Right hindlimb (tissue), 1 donor: ENCODE data around the gene E2F4.

Experiments
- DNase-seq: peaks from one replicate; pipeline ENCODE4 v3.0.0-alpha.2; 2018

Gene E2F4

GRCh38 chr16:67237396-67238277 lies 45.7 kb downstream of the E2F4 start:
- DNase-seq, result no peak

DNA sequence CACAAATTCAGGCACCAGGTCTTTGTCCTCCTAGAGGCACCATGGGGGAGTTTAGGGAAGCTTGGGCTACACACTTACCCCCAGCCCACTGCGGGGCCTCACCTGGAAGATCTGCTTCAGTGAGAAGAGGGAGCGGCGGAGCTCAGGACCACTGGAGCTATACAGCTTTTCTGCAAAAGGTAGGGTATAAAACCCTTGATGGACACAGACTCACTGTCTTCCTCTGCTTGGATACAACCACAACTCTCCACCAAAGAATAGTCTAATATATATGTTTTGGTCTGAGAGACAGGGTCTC lies 46.3 kb downstream of the E2F4 start:
- no peak for DNase-seq

DNA sequence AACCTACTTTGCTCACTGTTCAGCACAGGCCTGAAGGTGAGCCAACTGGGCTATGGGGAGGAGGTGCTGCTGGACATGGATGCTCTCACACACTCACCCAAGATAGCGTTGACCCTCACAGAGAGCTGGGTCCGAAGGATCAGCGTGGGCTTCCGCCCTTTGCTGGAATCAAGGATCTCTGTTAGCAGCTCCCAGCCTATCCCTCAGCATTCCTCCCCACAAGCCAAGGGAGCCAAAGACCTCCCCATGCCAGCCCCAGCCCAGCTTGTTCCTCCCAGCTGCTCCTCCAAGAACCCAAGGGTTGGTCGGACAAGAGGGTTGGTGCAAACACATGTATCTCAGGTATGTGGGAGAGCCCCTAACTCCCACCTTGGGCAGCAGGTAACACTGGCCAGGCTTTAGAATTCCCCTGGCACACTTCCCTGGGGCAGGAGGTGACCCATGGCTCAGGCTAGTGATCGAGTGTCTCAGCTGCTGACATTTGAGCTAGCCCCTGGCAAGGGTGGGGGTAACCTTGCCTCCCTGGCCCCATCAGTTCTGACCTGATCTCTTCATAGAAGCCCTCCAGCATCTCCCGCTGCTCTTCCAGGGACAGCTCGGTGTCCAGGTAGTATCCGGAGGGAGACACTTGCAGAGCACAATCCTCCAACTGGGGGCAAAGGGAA lies 47.0 kb downstream of the E2F4 start:
- DNase-seq, result no peak

DNA sequence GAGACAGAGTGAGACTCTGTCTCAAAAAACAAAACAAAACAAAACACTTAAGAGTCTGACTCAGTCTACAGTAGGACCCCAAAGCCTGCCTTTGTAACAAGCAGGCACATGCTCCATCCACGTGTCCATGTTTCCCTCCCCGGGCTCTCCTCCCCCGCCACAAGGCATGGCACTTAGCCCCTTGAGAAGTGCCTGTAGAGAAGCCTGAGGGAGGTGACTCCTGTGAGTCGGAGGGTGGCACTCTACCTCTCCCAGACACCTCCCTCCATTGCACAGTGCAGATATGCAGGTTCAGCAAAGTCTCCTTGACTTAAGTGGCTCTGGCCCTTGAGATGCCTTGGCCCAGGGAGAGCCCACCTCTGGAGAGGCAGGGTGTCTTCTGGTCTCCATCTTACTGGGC lies 48.6 kb downstream of the E2F4 start:
- no peak for DNase-seq

DNA sequence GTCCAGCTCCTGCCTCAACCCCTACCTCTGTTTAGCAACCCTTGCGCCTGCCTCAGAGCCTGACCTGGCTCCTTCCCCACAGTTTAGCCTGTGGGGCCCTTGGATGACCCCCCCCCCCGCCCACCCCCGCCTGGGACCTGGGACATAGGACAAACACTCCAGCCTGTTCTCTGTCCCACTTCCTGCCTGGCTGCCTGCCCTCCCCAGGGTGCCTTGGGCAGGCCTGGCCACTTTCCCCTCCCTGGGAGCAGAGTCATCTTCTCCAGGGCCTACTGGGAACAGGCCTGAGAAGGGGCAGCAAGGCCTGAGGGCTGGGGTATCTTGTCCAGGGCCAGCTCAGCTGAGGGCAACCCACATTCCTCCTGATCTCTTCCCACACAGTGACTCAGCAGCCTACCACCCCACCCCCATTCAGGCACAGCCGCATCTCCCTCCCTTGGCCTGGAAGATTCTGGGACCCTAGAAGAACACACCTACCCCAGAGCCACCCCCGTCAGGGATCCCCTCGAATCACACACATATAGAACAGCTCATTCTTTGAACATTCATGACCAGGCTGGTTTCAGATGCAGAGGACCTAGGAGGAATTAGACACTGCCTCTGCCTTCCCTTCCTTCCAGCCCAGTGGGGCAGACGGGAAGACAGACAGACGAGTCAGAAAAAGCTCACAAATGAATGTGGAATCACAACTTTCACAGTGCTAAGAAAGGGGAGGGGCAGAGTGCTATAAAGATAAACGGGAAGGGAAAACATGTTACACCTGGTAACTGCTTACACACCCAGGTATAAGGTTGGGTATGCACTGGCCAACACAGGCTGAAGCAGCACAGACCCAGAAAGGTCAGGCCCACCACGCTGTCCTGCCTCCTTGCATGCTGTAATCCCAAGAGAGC lies 49.3 kb downstream of the E2F4 start:
- no peak for DNase-seq

DNA sequence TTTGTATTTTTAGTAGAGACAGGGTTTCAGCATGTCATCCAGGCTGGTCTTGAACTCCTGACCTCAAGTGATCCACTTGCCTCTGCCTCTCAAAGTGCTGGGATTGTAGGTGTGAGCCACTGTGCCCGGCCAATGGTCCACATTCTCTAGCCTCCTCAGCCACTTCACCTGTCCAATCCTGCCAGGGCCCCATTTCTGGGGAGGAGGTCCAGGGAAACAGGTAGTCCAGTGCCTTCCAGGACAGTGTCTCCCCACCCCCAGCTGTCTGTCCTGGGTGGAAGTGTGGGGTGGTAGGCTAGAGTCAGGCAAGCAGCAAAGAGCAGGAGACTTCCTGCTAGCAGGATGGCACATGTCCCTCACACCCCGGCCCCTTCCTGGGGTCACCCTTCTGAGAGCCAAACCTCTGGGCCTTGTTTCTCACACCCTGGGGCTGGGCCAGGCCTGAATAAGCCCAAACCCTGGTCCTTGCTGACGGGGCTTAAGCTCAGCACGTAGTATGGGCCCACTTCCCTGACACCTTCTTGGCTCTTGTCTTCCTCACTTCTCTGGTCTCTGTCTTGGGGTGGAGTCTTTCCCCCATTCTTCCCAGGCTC lies 50.3 kb downstream of the E2F4 start:
- no peak for DNase-seq

GRCh38 chr16:67243481-67243880 lies 51.5 kb downstream of the E2F4 start:
- DNase-seq, result no peak

DNA sequence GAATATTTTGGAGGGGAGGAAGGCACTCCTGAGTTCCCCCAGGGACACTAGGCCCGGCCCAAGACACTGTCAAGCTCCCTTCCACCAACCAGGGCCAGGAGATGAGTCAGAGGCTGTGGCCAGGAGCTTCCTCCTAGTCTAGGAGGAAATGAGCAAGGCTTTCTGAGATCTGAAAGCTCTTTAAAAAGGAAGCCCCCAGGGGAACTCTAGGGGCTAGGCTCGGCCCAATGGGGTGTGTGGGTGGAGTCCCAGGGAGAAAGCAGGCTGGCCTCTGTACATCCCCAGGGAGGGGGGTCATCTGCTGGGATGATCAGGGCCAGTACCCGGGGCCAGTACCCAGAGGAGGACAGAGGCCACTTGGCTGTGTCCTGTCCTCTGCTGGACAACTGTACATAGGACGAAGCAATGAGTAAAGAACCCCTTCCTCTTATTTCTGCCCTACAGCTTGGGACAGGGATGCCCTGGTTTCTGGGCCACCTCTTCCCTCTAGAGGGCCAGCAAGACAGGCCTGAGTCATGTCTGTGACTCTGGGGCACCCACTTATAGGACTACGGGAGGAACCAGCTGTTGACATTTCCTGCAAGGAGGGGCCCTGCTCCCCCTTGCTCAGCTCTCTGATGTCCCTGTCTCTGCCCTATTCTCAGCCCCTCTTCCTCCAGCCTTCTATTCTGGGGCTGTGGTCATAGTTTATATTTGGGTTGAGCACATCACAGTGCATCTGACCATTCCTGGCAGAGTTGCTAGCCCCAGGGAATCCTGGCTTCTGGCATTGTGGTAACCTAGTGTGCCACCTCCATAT lies 52.6 kb downstream of the E2F4 start:
- peak; percentile 66 for DNase-seq

DNA sequence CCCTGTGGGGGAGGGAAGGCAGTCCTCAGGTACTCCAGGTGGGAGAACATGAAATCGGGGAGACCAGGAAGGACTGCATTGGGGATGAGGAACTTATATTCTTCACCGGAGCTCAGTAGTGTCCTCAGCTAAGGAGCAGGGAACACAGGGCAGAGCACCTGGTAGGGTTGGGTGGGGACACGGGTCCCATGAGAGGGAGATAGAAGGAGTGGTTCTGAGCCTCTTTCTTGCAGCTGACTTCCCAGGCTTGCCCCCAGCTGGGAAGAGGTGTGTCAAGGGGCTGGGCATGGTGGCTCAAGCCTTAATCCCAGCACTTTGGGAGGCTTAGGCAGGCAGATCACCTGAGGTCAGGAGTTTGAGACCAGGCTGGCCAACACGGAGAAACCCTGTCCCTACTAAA lies 53.2 kb downstream of the E2F4 start:
- DNase-seq, result no peak

- DNase-seq, result no peak
Measured at GRCh38 chr16:67245674-67246080, 53.7 kb downstream of the E2F4 start.

- DNase-seq, result peak; percentile 90
Measured at GRCh38 chr16:67246081-67246755, 54.3 kb downstream of the E2F4 start.

DNA sequence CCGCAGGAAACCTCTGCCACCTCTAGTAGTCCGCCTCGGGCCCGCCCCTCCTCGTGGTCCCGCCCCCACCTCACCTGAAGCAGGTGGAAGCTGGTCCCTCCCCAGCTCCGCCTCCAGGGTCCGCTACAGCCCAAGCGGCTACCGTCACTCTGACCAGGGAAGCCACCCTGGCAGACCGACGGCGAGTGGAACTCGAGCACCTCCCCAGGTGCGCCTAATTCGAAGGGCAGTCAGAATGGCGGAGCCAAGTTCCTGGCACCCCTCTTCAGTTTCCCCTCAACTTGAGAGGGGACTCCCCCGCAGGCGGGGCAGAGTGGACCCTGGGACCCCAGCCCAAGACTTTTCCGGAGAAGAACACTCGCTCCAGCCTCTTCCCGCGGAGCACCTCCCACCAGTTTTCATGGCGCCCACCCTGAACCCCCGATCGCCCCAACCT lies 54.8 kb downstream of the E2F4 start:
- DNase-seq, result peak; percentile 53

GRCh38 chr16:67247192-67248072 lies 55.5 kb downstream of the E2F4 start, which contains the start of gene FHOD1:
Gene FHOD1 (minus strand): TSS chr16:67247481. CDS start chr16:67247410, 71 bp downstream.
- DNase-seq, result peak; percentile 97

DNA sequence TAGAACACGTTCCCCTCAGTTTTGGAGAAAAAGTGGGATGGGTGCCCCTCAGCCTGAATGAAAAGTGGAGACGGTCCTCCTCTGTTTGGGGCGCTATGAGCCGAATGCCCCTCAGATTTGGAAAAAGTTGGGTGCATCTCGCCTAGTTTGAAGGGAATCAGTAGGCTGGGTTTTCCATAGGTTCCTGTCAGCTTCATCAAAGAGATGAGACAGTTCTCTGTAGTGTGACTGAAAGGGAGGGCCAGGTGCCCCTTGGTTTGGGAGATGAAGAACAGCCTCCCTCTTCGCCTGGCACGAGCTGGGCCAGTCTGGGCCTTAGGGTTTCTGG lies 56.1 kb downstream of the E2F4 start:
- no peak for DNase-seq
